Esophagus squamous epithelium (tissue), 4 donors: ENCODE results near the gene KRTAP4-4.

Experiments used
- CTCF ChIP-seq, 6 experiments: fragments of 450-650 bp in 4 of 6; fragments of 200-600 bp in 2 of 6; sonication (generic) in 2 of 6; IDR thresholded peaks; one replicate each; pipeline ENCODE4 v1.5.1; 2016 to 2019; ENCODE audit warnings: antibody characterized with exemption in 6 of 6, mild to moderate bottlenecking in 4 of 6, moderate library complexity in 4 of 6
- POLR2A ChIP-seq, 4 donors: fragments of 450-650 bp; IDR thresholded peaks; one replicate each; pipeline ENCODE4 v1.6.1; 2017; ENCODE audit warnings: antibody characterized with exemption in 4 of 4, mild to moderate bottlenecking in 4 of 4, moderate library complexity in 3 of 4

- TF ChIP-seq POLR2A (IDR thresholded peaks at IDR 0.05) = no peak
- no peak for TF ChIP-seq CTCF (IDR thresholded peaks at IDR 0.05)
Observed at GRCh38 chr17:41121742-41122141, 38.8 kb downstream of the KRTAP4-4 start.
